D721Med (cell line): ENCODE measurements around the gene DPP6.

Experiments used
- DNase-seq: peaks from one replicate; pipeline ENCODE4 v3.0.0; 2011; ENCODE audit warnings: low spot score; ENCODE audit not compliant: insufficient read length
- FAIRE-seq: peaks from 2 replicates; lab custom pipeline; 2011; peaks lifted over from hg19 to GRCh38; lab: Jason Lieb, UNC
- TF ChIP-seq, protein P1 (sequence below): IDR thresholded peaks from 2 replicates; pipeline ENCODE4 v1.5.1; 2012; ENCODE audit warnings: mild to moderate bottlenecking, control low read depth; ENCODE audit not compliant: insufficient read depth; ENCODE audit errors: missing control alignments

The DPP6 gene

DNA sequence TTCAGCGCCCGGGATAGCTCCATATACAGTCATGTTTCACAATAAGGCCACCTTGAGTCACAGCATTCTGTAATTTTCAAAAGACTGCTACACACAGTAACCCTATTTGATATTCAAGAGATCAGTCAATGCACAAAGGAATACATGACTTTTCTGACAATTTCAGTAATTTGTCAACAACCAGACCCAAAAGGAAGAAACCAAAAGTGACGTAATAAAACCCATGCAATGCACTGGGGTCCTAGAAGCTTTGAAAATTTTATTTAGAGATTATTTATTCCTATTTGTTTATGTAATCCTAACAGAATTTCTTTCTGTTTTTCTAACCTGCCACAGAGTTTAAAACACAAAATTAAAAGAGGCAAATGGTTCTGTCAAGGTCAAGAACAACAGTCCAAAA, 421.2 kb downstream of the DPP6 start:
- TF ChIP-seq, protein P1, sequence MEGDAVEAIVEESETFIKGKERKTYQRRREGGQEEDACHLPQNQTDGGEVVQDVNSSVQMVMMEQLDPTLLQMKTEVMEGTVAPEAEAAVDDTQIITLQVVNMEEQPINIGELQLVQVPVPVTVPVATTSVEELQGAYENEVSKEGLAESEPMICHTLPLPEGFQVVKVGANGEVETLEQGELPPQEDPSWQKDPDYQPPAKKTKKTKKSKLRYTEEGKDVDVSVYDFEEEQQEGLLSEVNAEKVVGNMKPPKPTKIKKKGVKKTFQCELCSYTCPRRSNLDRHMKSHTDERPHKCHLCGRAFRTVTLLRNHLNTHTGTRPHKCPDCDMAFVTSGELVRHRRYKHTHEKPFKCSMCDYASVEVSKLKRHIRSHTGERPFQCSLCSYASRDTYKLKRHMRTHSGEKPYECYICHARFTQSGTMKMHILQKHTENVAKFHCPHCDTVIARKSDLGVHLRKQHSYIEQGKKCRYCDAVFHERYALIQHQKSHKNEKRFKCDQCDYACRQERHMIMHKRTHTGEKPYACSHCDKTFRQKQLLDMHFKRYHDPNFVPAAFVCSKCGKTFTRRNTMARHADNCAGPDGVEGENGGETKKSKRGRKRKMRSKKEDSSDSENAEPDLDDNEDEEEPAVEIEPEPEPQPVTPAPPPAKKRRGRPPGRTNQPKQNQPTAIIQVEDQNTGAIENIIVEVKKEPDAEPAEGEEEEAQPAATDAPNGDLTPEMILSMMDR, result no peak
- DNase-seq, result no peak
- no peak for FAIRE-seq

DNA sequence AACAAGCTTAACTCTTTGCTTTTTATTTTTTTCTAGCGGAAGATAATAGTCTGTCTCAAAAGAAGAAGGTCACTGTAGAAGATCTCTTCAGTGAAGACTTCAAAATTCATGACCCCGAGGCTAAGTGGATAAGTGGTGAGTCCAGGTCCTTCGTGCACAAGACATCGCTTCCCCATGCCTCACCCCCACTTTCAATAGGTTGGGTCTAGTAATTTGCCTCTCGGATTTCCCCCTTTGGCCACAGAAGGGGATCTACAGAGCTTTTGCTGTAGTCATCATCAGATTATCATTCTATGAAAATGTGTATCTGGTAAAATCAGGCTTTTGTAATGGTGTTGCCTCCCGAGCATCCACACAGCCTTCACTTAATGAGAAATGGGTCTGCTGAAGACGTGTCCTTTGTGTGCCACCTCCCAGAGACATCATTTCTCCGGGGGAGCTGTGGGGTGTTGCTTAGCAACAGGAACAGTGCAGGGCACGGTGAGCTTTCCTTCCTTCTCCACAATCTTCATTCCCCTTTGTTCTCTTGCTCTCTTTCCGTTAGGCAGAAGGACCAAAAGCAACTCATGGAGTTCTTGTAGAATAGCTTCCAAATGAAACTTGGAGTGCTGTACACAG, 422.8 kb downstream of the DPP6 start:
- FAIRE-seq (no peak), DNase-seq (no peak)
- TF ChIP-seq, protein P1, result no peak

DNA sequence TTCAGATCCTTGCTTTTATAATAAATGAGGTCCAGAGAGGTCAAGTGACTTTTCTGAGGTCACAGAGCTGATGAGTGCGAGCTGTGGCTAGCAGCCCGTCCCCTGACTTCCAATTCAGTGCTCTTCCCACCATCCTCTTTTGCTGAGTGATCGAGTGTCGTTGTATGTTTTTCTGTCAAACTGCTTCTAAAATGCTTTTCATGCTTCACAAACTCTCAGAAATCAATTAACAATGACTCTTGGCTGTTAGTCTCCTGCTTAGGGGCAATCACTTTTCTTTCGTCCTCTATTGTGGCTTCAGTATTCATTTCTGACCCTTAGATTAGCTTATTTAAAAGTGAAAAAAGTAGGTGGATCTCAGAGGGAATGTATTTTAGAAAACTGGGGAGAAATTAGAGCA, 423.7 kb downstream of the DPP6 start:
- TF ChIP-seq, protein P1, result no peak
- FAIRE-seq, result no peak
- DNase-seq, result no peak

DNA sequence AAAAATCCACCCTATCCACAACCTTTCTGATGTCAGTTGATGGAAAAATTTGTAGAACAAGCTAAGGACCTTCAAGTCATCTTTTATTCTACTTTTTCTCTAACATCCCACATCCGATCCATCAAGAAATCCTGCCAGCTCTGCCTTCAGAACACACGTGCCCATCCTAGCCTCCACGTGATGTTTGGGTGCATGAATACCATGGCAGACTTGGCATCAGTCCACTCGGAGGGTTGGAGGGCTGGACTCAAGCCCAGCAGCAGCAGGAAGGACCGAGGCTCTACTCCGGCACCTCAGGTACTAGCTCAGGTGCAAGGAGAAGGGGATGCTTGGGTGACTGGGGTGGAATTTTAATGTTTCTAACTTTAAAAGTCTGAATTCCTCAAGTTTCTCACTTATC, 428.6 kb downstream of the DPP6 start:
- FAIRE-seq (no peak), DNase-seq (no peak)
- TF ChIP-seq, protein P1, result no peak

DNA sequence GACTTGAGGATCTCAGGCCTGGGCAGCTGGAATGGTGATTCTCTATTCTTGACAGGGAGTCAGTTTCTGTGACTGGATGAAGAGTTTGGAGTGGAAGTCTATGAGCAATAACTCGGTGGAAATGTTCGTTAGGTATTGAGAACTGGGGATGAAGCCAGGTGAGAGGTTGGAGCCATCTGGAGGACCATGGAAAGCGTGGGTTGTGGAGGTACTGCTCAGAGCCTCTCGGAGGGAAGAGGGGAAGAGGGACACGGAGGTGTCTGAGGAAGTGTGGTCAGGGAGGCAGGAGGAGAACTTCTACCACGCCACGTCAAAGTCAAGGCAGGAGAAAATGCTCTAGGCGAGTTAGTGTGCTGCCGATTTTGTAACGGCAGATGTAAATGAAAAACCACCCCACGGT, 430.7 kb downstream of the DPP6 start:
- TF ChIP-seq, protein P1, result no peak
- no peak for FAIRE-seq
- DNase-seq, result no peak

DNA sequence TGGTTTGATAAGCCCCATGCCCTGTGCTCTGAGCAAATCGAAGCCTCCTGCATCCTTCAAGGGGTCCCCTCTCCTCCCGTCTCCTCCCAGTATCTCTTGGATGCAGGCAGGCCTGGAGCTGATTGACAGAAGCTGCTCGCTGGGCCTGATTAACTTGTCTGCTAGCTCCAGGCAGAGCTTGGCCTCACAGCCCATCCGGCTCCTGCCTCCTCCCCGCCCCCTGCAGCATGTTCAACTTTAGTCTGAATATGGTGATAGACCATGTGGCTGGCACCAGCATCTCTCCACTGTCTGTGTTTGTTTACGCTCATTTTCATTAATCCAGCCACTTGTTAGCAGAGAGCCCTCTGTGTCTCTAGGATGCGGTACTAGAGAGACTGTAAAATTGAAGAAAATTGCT, 432.2 kb downstream of the DPP6 start:
- DNase-seq (no peak), FAIRE-seq (no peak)
- TF ChIP-seq, protein P1, result no peak

DNA sequence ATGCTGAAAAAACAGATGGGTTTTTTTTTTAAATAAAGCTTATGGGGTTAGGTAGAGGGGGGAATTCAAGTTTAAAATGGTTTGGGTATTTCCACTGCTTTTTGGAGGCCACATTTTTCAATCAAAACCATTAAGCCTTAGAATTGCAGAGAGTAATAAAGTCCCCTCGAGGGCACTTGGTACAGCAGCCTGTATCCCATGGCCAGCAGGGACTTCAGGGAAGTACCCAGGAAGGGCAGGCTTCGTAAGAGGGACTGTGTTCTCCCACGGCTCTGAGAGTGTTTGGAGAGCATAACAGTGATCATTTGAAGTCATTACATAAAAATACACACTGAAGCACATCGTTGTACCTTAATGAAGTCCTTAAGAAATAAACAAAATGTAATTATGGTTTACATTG, 432.7 kb downstream of the DPP6 start:
- no peak for DNase-seq
- TF ChIP-seq, protein P1, result no peak
- no peak for FAIRE-seq
